Thyroid gland (tissue), 4 donors: ENCODE data around the gene PLIN1.

Experiments
- POLR2A ChIP-seq, 2 donors: fragments of 450-650 bp; IDR thresholded peaks; one replicate each; pipeline ENCODE4 v1.6.1; 2017; ENCODE audit warnings: antibody characterized with exemption in 2 of 2, mild to moderate bottlenecking in 2 of 2, moderate library complexity in 1 of 2
- TF ChIP-seq, protein P1 (sequence below), 6 experiments: fragments of 200-600 bp in 3 of 6; fragments of 450-650 bp in 3 of 6; sonication (generic) in 3 of 6; IDR thresholded peaks; one replicate each; pipeline ENCODE4 v1.5.1; 2016 to 2019; ENCODE audit warnings: antibody characterized with exemption in 6 of 6, mild to moderate bottlenecking in 2 of 6, inconsistent platforms in 1 of 6, moderate library complexity in 1 of 6

DNA sequence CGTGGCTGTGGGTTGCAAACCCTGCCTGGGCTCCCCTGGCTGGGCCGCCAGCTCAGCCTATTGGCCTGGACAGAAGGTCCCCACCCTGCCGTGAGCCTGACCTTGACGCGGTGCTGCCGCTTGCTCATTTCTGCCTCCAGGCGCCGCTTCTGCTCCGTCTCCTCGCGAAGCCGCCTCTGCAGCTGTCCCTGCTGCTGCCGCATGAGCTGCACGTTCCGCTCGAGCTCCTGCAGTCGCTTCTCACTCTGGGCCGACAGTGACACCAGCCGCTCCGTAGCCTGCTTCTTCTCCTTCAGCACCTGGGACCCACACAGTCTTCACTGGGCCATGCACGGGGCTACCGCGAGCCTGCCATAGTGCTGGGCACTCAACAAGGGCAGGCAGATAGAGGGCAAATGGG lies 45.6 kb downstream of the PLIN1 start:
- TF ChIP-seq, protein P1, sequence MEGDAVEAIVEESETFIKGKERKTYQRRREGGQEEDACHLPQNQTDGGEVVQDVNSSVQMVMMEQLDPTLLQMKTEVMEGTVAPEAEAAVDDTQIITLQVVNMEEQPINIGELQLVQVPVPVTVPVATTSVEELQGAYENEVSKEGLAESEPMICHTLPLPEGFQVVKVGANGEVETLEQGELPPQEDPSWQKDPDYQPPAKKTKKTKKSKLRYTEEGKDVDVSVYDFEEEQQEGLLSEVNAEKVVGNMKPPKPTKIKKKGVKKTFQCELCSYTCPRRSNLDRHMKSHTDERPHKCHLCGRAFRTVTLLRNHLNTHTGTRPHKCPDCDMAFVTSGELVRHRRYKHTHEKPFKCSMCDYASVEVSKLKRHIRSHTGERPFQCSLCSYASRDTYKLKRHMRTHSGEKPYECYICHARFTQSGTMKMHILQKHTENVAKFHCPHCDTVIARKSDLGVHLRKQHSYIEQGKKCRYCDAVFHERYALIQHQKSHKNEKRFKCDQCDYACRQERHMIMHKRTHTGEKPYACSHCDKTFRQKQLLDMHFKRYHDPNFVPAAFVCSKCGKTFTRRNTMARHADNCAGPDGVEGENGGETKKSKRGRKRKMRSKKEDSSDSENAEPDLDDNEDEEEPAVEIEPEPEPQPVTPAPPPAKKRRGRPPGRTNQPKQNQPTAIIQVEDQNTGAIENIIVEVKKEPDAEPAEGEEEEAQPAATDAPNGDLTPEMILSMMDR (IDR thresholded peaks at IDR 0.05), result no peak
- no peak for TF ChIP-seq POLR2A (IDR thresholded peaks at IDR 0.05)
